Prostate gland (tissue), 2 donors: ENCODE data around the gene ORAI1.

Experiments used
- CTCF ChIP-seq, 4 experiments: fragments of 200-600 bp in 2 of 4; fragments of 450-650 bp in 2 of 4; sonication (generic) in 2 of 4; IDR thresholded peaks; 1 replicate in 3 of 4; 2 replicates in 1 of 4; pipeline ENCODE4 v1.5.1; 2016 to 2019; ENCODE audit warnings: antibody characterized with exemption in 4 of 4, mild to moderate bottlenecking in 2 of 4, moderate library complexity in 2 of 4
- POLR2A ChIP-seq: fragments of 450-650 bp; IDR thresholded peaks from one replicate; pipeline ENCODE4 v1.6.1; 2016; ENCODE audit warnings: antibody characterized with exemption, mild to moderate bottlenecking
- POLR2AphosphoS5 ChIP-seq: sonication (generic); formaldehyde crosslinking; IDR thresholded peaks from one replicate; pipeline ENCODE4 v1.6.1; 2017; ENCODE audit warnings: antibody characterized with exemption

GRCh38 chr12:121590476-121591143 lies 35.7 kb upstream of the ORAI1 start:
- no peak for TF ChIP-seq CTCF (IDR thresholded peaks at IDR 0.05)
- TF ChIP-seq POLR2AphosphoS5 = no peak
- TF ChIP-seq POLR2A = no peak
